Keratinocyte (primary cell): Measurements from ENCODE around the gene ZNF598.

Source experiments
- CTCF ChIP-seq, 3 experiments: IDR thresholded peaks in 1 of 3; conservative IDR thresholded peaks in 1 of 3; optimal IDR thresholded peaks in 1 of 3; 2 replicates in 2 of 3; 3 replicates in 1 of 3; pipeline versions ENCODE3 to v1.5.1; 2011; ENCODE audit warnings: low read length in 3 of 3, mild to moderate bottlenecking in 3 of 3, moderate library complexity in 2 of 3, control low read depth in 1 of 3, inconsistent platforms in 1 of 3; ENCODE audit not compliant: insufficient read depth in 2 of 3; ENCODE audit errors: extremely low read depth in 1 of 3
- EZH2 ChIP-seq: IDR thresholded peaks from one replicate; pipeline ENCODE4 v1.6.1; 2012; ENCODE audit warnings: inconsistent platforms, mild to moderate bottlenecking, low read length, moderate library complexity

GRCh38 chr16:1983544-1984346 lies 25.9 kb downstream of the ZNF598 start, which contains the start of gene GFER:
- TF ChIP-seq CTCF (optimal IDR thresholded peaks at IDR 0.05 in 1 of 3, IDR thresholded peaks at IDR 0.05 in 1 of 3, conservative IDR thresholded peaks at IDR 0.05 in 1 of 3; ENCODE audit: extremely low read depth in 1 of 3, insufficient read depth in 2 of 3, low read length in 3 of 3) (peak in 2 of 3 experiments; percentile 1 to 66), EZH2 (no peak)
